ENCODE data around the gene CSTB. TPM values are rescaled to one million over a fixed set of nuclear protein-coding genes. Genes with fewer than 3 reads are reported as not detected.

Gene CSTB
- total RNA-seq, 1 donor from 2014 or later = 27.9 TPM

DNA sequence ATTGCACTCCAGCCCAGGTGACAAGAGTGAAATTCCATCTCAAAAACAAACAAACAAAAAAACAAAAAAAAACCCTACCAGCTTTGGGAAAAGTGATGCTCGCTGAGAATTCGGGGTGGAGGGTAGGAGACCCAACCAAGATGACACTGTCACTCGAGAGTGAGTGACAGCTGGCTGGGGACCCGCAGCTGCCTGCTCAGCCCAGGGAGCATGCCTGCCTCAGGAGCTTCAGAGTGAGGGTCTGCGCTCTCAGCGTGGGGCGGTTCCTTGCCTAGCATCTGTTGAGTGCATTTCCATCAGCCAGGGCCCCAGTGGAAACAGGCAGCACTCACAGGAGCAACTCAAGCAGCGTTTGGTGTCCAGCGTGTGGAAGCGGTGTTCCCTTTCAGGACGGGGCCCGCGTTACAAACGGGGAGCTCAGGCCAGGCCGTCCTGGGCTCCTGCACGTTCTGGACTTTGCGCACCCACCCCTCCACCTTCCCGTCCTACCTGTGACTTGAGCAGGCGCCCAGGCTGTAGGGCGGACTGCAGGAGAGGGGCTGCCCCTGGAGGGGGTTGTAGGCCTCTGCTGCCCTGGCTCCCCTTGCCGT lies 5.9 kb downstream of the CSTB start:
- Histone ChIP-seq H3K4me3 (ENCODE audit: low read depth, low read length) (no peak overlapping the region), H3K27me3 (ENCODE audit: control insufficient read depth, insufficient read depth, low read length) (no peaks in the 10 kb centered on the region), H3K36me3 (ENCODE audit: control insufficient read depth, insufficient read depth, low read length) (peaks cover 2% of the 10 kb centered on the region)
- no peak for TF ChIP-seq CTCF (IDR thresholded peaks at IDR 0.05; ENCODE audit: insufficient read depth, low read length, poor library complexity, severe bottlenecking)
- DNase-seq (ENCODE audit: low read depth) = no peak

GRCh38 chr21:43769325-43769958 lies 6.7 kb downstream of the CSTB start:
- H3K36me3 ChIP-seq (ENCODE audit: control insufficient read depth, insufficient read depth, low read length) = peaks cover 2% of the 10 kb centered on the region
- H3K27me3 ChIP-seq (ENCODE audit: control insufficient read depth, insufficient read depth, low read length) = no peaks in the 10 kb centered on the region
- H3K4me3 ChIP-seq (ENCODE audit: low read depth, low read length) = no peak overlapping the region
- DNase-seq (ENCODE audit: low read depth) = no peak
- TF ChIP-seq CTCF (IDR thresholded peaks at IDR 0.05; ENCODE audit: insufficient read depth, low read length, poor library complexity, severe bottlenecking) = no peak

DNA sequence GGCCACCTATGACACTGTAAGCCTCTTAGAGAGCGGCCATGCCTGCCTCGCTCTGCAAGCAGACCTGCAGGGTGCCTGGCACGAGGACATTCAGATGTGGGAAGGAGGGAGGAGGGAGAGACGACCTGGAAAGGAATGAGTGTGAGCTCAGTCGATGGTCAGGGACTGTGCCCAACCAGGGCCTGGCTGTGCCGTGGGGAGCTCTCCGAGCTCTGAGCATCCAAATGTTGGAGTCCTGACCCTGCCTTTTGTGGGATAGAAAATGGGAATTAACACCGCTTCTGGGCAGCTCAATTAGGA lies 7.3 kb downstream of the CSTB start:
- H3K36me3 ChIP-seq (ENCODE audit: control insufficient read depth, insufficient read depth, low read length) = no peaks in the 10 kb centered on the region
- no peak overlapping the region for H3K4me3 ChIP-seq (ENCODE audit: low read depth, low read length)
- TF ChIP-seq CTCF (IDR thresholded peaks at IDR 0.05; ENCODE audit: insufficient read depth, low read length, poor library complexity, severe bottlenecking) = no peak
- DNase-seq (ENCODE audit: low read depth) = no peak
- no peaks in the 10 kb centered on the region for H3K27me3 ChIP-seq (ENCODE audit: control insufficient read depth, insufficient read depth, low read length)

DNA sequence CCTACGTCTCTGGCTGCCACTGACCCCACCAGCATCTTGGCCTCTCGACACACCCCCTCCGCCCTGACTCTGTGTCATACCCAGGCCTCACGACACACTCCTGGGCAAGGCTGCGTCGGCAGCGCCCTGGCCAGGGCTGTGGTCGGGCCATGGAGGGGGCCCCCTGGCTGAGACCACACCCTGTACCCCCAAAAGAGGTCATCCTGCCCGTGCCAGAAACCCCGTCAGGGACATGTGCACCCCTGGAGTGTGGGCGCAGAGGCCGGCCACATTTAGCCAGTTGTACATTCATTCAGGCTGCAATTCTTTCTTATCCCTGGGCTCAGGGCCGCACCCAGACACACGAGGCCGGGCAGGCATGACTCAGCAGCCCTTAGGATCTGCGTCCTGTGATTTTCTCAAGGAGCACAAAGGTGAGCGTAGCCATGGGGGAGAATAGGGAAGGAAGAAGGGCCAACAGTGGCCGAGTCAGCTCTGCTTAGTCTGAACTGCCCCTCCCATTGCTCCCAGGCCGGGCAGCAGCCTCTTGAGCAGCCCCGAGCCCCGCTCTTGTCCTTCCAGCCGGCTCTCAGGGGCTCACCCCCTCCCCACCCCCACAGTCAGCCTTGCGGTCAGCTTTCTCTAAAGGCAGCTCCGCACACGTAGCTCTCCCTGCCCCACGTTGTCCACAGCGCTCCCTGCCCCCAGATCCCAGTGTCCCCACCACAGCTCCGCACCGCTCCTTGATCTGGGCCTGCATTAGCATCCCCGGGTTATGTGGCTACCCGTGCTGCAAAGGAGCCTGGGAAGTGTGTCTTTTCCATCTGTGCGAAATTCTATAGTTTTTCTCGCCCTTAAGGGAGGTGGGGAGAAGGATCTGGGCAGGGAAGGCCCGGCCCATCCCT lies 7.9 kb downstream of the CSTB start:
- Histone ChIP-seq H3K4me3 (ENCODE audit: low read depth, low read length) (no peak overlapping the region), H3K27me3 (ENCODE audit: control insufficient read depth, insufficient read depth, low read length) (no peaks in the 10 kb centered on the region), H3K36me3 (ENCODE audit: control insufficient read depth, insufficient read depth, low read length) (no peaks in the 10 kb centered on the region)
- no peak for TF ChIP-seq CTCF (IDR thresholded peaks at IDR 0.05; ENCODE audit: insufficient read depth, low read length, poor library complexity, severe bottlenecking)
- DNase-seq (ENCODE audit: low read depth) = peak; percentile 67

DNA sequence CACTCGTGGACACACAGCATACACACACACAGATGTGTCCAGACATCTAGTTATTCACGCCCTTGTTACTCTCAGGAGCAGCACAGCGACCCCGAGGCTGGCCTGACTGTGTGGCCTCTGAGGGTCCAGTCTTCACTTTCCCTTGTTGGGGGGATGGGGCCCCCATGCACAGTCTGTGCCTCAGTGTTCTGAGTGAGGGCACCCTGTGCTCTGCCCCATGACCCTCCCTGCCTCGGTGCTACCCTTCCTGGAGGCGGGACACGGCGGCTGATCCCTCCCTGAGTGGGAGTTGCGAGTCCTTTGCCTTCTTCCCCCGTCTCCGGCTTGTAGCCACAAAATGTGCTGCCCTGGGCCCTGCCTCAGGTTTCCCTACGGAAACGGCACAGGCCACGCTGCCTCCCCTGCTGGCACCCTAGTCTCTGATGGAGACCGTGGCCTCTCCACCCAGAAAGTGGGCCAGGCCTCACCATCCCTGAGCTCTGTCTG lies 8.6 kb downstream of the CSTB start:
- Histone ChIP-seq H3K4me3 (ENCODE audit: low read depth, low read length) (no peak overlapping the region), H3K27me3 (ENCODE audit: control insufficient read depth, insufficient read depth, low read length) (no peaks in the 10 kb centered on the region), H3K36me3 (ENCODE audit: control insufficient read depth, insufficient read depth, low read length) (no peaks in the 10 kb centered on the region)
- DNase-seq (ENCODE audit: low read depth) = no peak
- no peak for TF ChIP-seq CTCF (IDR thresholded peaks at IDR 0.05; ENCODE audit: insufficient read depth, low read length, poor library complexity, severe bottlenecking)
